ENCODE results near the gene SPOP. TPM values are rescaled to one million over a fixed set of nuclear protein-coding genes. Genes with fewer than 3 reads are reported as not detected.

SPOP gene
- total and polyA plus RNA-seq, 9 of the 15 experiments (the other 6 are each of a cell fraction or from before 2014, with no cell fraction given): 34.2 to 65.9 (median 39.7) TPM

DNA sequence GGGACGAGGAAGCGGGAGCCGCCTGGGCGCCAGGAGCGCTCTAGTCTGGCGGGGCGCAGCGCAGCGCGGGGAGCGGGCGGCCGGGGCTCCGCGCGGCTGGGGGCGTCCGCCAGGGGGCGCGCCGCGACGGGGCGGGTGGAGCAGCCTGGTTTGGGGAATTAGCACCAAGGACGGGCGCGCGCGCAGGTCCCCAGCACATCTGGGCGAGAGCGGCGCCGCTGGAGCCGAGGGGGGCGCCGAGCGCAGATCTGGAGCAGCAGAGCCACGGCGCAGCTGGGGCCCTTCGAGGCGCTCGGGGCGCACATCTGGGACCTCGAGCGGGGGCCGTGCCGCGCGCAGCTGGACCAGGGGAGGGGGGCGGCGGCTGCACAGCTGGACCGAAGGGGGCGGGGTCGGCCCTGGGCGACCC lies 102.2 kb downstream of the SPOP start, which contains the start of gene NXPH3 (continued):
- TF ChIP-seq, protein P1, sequence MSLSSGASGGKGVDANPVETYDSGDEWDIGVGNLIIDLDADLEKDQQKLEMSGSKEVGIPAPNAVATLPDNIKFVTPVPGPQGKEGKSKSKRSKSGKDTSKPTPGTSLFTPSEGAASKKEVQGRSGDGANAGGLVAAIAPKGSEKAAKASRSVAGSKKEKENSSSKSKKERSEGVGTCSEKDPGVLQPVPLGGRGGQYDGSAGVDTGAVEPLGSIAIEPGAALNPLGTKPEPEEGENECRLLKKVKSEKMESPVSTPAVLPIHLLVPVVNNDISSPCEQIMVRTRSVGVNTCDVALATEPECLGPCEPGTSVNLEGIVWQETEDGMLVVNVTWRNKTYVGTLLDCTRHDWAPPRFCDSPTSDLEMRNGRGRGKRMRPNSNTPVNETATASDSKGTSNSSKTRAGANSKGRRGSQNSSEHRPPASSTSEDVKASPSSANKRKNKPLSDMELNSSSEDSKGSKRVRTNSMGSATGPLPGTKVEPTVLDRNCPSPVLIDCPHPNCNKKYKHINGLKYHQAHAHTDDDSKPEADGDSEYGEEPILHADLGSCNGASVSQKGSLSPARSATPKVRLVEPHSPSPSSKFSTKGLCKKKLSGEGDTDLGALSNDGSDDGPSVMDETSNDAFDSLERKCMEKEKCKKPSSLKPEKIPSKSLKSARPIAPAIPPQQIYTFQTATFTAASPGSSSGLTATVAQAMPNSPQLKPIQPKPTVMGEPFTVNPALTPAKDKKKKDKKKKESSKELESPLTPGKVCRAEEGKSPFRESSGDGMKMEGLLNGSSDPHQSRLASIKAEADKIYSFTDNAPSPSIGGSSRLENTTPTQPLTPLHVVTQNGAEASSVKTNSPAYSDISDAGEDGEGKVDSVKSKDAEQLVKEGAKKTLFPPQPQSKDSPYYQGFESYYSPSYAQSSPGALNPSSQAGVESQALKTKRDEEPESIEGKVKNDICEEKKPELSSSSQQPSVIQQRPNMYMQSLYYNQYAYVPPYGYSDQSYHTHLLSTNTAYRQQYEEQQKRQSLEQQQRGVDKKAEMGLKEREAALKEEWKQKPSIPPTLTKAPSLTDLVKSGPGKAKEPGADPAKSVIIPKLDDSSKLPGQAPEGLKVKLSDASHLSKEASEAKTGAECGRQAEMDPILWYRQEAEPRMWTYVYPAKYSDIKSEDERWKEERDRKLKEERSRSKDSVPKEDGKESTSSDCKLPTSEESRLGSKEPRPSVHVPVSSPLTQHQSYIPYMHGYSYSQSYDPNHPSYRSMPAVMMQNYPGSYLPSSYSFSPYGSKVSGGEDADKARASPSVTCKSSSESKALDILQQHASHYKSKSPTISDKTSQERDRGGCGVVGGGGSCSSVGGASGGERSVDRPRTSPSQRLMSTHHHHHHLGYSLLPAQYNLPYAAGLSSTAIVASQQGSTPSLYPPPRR (CRISPR knock-in tag; IDR thresholded peaks at IDR 0.05; ENCODE audit: borderline replicate concordance): no peak
- TF ChIP-seq ZNF239 (CRISPR knock-in tag; IDR thresholded peaks at IDR 0.05) (no peak), ZNF212 (CRISPR knock-in tag; IDR thresholded peaks at IDR 0.05) (no peak), ZNF146 (CRISPR knock-in tag; IDR thresholded peaks at IDR 0.05; ENCODE audit: unreplicated experiment) (no peak), ZNF3 (CRISPR knock-in tag; IDR thresholded peaks at IDR 0.05) (no peak), ZNF507 (tag; conservative IDR thresholded peaks at IDR 0.05) (no peak), TSC22D4 (tag; IDR thresholded peaks at IDR 0.05) (no peak), MAFF (IDR thresholded peaks at IDR 0.05; ENCODE audit: low read length) (no peak), CBX2 (IDR thresholded peaks at IDR 0.05; ENCODE audit: insufficient read depth, low read length, poor library complexity, severe bottlenecking) (no peak), ZNF780A (CRISPR knock-in tag; IDR thresholded peaks at IDR 0.05) (no peak), BRF1 (IDR thresholded peaks at IDR 0.05; ENCODE audit: borderline replicate concordance, extremely low read depth, insufficient read length) (no peak), NBN (IDR thresholded peaks at IDR 0.05; ENCODE audit: low read depth) (no peak), RBM14 (IDR thresholded peaks at IDR 0.05; ENCODE audit: borderline replicate concordance, insufficient read depth, low read depth, low read length) (0 out of 2 replicates have a peak, but pooled peaks have one; percentile 10)
- TF ChIP-seq, protein P2, sequence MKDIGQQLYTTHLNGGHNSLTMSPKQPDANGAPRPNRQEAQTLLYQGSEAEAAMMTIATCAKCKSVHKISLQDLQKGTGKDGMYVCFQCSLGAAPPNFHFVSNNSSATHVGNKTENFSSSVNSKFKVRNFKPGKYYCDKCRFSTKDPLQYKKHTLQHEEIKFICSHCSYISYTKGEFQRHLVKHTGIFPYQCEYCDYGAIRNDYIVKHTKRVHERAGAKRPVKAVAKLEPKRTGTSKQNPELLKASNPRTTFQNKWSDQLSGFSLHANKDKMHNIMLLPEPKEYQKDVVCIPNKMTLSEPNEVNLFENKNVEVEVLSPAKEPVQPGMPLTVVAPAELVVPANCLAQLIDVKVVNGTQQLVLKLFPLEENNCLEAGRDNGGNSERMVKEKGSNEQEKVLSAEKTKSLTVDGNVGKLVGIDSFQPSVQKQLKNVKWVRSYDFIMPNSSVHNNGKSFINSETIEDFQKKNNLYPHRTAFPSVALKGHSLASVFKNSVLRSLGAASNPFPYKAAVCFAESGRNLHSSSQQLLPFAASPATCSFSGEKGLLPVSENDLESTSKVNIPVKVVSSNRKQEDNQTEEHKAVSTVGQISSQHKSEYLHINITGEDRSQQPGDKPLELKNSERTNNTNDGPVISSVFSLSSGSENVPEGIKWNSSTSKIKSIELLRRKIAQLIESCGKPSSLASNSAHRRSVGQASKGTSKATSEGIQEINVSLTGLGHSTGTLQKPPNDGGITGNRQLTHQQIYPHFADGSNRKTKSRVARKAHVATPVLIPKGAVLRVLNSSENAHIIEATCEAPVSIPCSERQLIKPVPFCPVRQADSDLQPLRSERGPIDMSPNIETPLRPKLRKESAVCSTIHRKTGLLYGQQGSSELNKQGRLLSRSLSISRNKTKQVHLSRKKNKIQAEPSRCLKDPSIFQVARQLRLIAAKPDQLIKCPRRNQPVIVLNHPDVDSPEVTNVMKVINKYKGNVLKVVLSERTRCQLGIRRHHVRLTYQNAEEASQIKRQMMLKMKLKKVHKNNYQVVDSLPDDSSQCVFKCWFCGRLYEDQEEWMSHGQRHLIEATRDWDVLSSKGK (CRISPR knock-in tag; IDR thresholded peaks at IDR 0.05): no peak
